Measurements from ENCODE around the gene GALR1. TPM values are rescaled to one million over a fixed set of nuclear protein-coding genes. Genes with fewer than 3 reads are reported as not detected.

GALR1 gene
- total and polyA plus RNA-seq, 2 experiments from 2014 or later: 0.32 to 1.1 TPM

GRCh38 chr18:77222464-77222863, 27.2 kb upstream of the GALR1 start:
- no peaks in the 10 kb centered on the region; the same call in 2 of the 3 replicates for H3K9me3 Mint-ChIP-seq
- H3K36me3 ChIP-seq (ENCODE audit: insufficient read depth): no peaks in the 10 kb centered on the region
- no peaks in the 10 kb centered on the region for H3K36me3 Mint-ChIP-seq (ENCODE audit: low read depth)
- H3K27me3 ChIP-seq (ENCODE audit: insufficient read depth): no peaks in the 10 kb centered on the region
- peaks cover 1% of the 10 kb centered on the region for H3K27me3 Mint-ChIP-seq (ENCODE audit: insufficient read depth, low read depth, poor library complexity)
- peaks cover 8% of the 10 kb centered on the region; the same call in 1 of the 2 replicates for H3K4me1 ChIP-seq (ENCODE audit: insufficient read depth)
- H3K79me2 ChIP-seq (replicated peaks; ENCODE audit: insufficient read depth): no peaks in the 10 kb centered on the region
- H4K20me1 ChIP-seq (replicated peaks; ENCODE audit: insufficient read depth): no peaks in the 10 kb centered on the region
- H3F3A ChIP-seq (replicated peaks; ENCODE audit: low read depth): no peaks in the 10 kb centered on the region
- no peak for TF ChIP-seq ZNF462 (CRISPR knock-in tag; IDR thresholded peaks at IDR 0.05)
- no peak for TF ChIP-seq ETS1 (IDR thresholded peaks at IDR 0.05)
- TF ChIP-seq EZH2 (IDR thresholded peaks at IDR 0.05; ENCODE audit: low read depth, unreplicated experiment): no peak
- no peak for TF ChIP-seq EZH2phosphoT487 (IDR thresholded peaks at IDR 0.05; ENCODE audit: unreplicated experiment)
- no peak for TF ChIP-seq ZNF114 (CRISPR knock-in tag; IDR thresholded peaks at IDR 0.05)
- no peak for TF ChIP-seq JUNB (IDR thresholded peaks at IDR 0.05; ENCODE audit: unreplicated experiment)
- no peak for TF ChIP-seq CREB1 (CRISPR knock-in tag; IDR thresholded peaks at IDR 0.05; ENCODE audit: low read depth)
- TF ChIP-seq NANOG (IDR thresholded peaks at IDR 0.05; ENCODE audit: borderline replicate concordance): no peak
- no peak for TF ChIP-seq ZNF331 (CRISPR knock-in tag; IDR thresholded peaks at IDR 0.05; ENCODE audit: low read depth)
- no peak for TF ChIP-seq POLR2AphosphoS5 (IDR thresholded peaks at IDR 0.05; ENCODE audit: low read depth)
- no peak for TF ChIP-seq REST (IDR thresholded peaks at IDR 0.05; ENCODE audit: unreplicated experiment)
- TF ChIP-seq, protein P1, sequence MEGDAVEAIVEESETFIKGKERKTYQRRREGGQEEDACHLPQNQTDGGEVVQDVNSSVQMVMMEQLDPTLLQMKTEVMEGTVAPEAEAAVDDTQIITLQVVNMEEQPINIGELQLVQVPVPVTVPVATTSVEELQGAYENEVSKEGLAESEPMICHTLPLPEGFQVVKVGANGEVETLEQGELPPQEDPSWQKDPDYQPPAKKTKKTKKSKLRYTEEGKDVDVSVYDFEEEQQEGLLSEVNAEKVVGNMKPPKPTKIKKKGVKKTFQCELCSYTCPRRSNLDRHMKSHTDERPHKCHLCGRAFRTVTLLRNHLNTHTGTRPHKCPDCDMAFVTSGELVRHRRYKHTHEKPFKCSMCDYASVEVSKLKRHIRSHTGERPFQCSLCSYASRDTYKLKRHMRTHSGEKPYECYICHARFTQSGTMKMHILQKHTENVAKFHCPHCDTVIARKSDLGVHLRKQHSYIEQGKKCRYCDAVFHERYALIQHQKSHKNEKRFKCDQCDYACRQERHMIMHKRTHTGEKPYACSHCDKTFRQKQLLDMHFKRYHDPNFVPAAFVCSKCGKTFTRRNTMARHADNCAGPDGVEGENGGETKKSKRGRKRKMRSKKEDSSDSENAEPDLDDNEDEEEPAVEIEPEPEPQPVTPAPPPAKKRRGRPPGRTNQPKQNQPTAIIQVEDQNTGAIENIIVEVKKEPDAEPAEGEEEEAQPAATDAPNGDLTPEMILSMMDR (conservative IDR thresholded peaks at IDR 0.05; ENCODE audit: low read depth in 2 of 2): no peak
- no peak for TF ChIP-seq STAT1 (IDR thresholded peaks at IDR 0.05; ENCODE audit: unreplicated experiment)
- no peak overlapping the region for H3K4me3 ChIP-seq
- no peak overlapping the region for H3K4me2 ChIP-seq
- no peaks in the 10 kb centered on the region for H3K9me2 ChIP-seq (ENCODE audit: insufficient read depth)
- no peak overlapping the region for H3K27ac ChIP-seq (ENCODE audit: low read depth)
- DNase-seq (ENCODE audit: low spot score): no peak
- no peak for ATAC-seq
- H2AFZ ChIP-seq: no peak overlapping the region
- peaks cover 10% of the 10 kb centered on the region; the same call in 2 of the 3 replicates for H3K4me1 Mint-ChIP-seq
- no peak overlapping the region for H3K4me3 Mint-ChIP-seq
- H3K27ac Mint-ChIP-seq: no peak overlapping the region

Data from GM23338 (cell line).